Thymus (tissue), 11 donors: ENCODE results near the gene GFOD2. TPM values are rescaled to one million over a fixed set of nuclear protein-coding genes. Genes with fewer than 3 reads are reported as not detected.
"Not testable (repeated sequence)": the region's sequence is repeated elsewhere in the genome, so short reads cannot be mapped to it uniquely, and the experiment has no call there.

Experiments used
- DNase-seq, 9 donors: peaks; one replicate each; pipeline ENCODE4 v3.0.0-alpha.2; 2013; ENCODE audit warnings: low spot score in 9 of 9, low read depth in 6 of 9, missing footprints in 1 of 9
- H3K27ac ChIP-seq, 2 donors: one replicate each; pipeline ENCODE4 v1.5.1; 2013; ENCODE audit warnings: control low read depth in 1 of 2, low read depth in 1 of 2, low read length in 1 of 2, mild to moderate bottlenecking in 1 of 2, moderate library complexity in 1 of 2
- H3K27me3 ChIP-seq, 2 donors: one replicate each; pipeline ENCODE4 v1.5.1; 2013; ENCODE audit warnings: low read length in 1 of 2; ENCODE audit not compliant: control insufficient read depth in 2 of 2, insufficient read depth in 1 of 2
- H3K36me3 ChIP-seq, 2 donors: one replicate each; pipeline ENCODE4 v1.5.1; 2013; ENCODE audit warnings: low read length in 1 of 2, mild to moderate bottlenecking in 1 of 2, moderate library complexity in 1 of 2; ENCODE audit not compliant: control insufficient read depth in 2 of 2, insufficient read depth in 2 of 2
- H3K4me1 ChIP-seq, 2 donors: one replicate each; pipeline ENCODE4 v1.5.1; 2013; ENCODE audit warnings: low read length in 2 of 2; ENCODE audit not compliant: control insufficient read depth in 2 of 2, insufficient read depth in 2 of 2
- H3K4me3 ChIP-seq, 2 donors: one replicate each; pipeline ENCODE4 v1.5.1; 2013; ENCODE audit warnings: low read length in 2 of 2, control low read depth in 1 of 2, mild to moderate bottlenecking in 1 of 2
- H3K9me3 ChIP-seq, 2 donors: one replicate each; pipeline ENCODE4 v1.5.1; 2013; ENCODE audit warnings: low read length in 1 of 2, mild to moderate bottlenecking in 1 of 2; ENCODE audit not compliant: control insufficient read depth in 2 of 2, insufficient read depth in 1 of 2
- WGBS: extraction: QIAGEN DNeasy Blood & Tissue Kit; methylation state at CpG from one replicate; pipeline ENCODE4 v1.1.7; 2013; 5-methylcytosine and 5-hydroxymethylcytosine counted together
- polyA plus RNA-seq: library from polyadenylated mRNA; stranded (reverse); fragments of 200-250 nt; gene quantifications from one replicate; pipeline ENCODE4 v1.2.3, GENCODE V29; 2013
- total RNA-seq: library from RNA; stranded (reverse); fragments of 120-200 nt; gene quantifications from one replicate; pipeline ENCODE4 v1.2.4, GENCODE V29; 2013
- donor health status: healthy.

Gene GFOD2
- total and polyA plus RNA-seq, 2 donors, result 10.2 to 11.3 TPM

DNA sequence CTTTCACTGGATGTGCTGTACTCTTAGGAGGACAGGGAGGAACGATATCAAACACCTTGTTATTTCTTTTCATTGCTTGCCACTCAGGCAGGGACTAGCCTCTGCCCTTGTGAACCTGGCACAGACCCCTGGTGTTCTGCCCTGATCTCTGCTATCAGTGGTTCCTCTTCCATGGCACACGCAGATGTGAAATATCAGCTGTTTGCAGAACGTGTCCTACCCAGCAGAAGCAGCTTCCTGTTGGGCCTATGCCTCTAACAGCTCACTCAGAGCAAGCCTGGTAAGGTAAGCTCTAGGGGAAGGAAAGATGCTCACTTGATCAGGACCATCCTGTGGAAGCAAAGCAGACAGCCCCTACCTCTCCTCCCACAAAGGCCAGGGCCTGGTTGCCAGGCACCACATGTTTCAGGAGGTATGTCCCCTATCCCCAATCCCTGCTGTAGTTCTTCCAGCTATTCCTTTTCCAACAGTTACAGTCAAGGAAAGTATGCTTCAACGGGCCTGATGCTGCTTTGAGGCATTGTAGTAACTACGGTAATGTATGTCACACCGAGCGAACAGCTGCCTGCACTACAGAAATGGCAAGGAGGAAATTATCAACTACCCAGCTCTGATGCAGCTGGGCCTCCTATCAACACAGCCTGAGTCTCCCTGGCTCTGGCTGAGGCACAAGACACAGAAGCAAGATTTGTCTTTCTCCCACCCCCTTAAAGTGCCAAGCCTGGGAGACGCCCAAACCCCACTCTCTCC is 41.3 kb upstream of the GFOD2 start:
- H3K36me3 ChIP-seq, result peaks cover 19 to 31% of the 10 kb centered on the region in 2 donors
- no peak overlapping the region for H3K4me3 ChIP-seq
- H3K27me3 ChIP-seq, result no peaks in the 10 kb centered on the region
- peak in 2 of 9 donors; percentile 28 to 48 for DNase-seq
- peaks cover 0 to 10% of the 10 kb centered on the region in 2 donors for H3K4me1 ChIP-seq
- H3K9me3 ChIP-seq, result no peaks in the 10 kb centered on the region
- 54% methylated on average over 8 of the region's 8 CpGs for WGBS
- H3K27ac ChIP-seq, result peak overlapping the region; percentile 6 to 70

DNA sequence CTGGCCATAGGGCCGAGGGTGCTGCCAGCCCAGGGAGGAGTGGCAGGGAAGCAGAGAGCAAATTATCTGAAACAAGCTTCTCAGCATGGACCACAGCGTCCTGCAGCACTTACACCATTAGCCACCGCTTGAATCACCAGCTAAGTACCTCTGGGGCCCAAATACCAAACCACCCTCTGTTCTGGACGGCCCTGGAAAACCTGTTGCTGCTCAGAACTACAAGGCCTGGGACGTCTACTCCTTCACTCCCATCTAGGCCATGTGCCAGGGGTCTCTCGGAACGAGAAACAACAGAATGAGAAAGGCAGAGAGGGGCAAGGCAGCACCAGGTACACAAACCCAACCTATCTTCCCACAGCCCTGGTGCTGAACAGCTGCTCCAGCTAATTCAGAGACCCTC is 39.9 kb upstream of the GFOD2 start:
- no peaks in the 10 kb centered on the region for H3K27me3 ChIP-seq
- peaks cover 0 to 10% of the 10 kb centered on the region in 2 donors for H3K4me1 ChIP-seq
- no peak for DNase-seq
- 96% methylated on average over 7 of the region's 7 CpGs for WGBS
- H3K27ac ChIP-seq, result no peak overlapping the region
- peaks cover 23 to 30% of the 10 kb centered on the region in 2 donors for H3K36me3 ChIP-seq
- no peak overlapping the region for H3K4me3 ChIP-seq
- no peaks in the 10 kb centered on the region for H3K9me3 ChIP-seq

DNA sequence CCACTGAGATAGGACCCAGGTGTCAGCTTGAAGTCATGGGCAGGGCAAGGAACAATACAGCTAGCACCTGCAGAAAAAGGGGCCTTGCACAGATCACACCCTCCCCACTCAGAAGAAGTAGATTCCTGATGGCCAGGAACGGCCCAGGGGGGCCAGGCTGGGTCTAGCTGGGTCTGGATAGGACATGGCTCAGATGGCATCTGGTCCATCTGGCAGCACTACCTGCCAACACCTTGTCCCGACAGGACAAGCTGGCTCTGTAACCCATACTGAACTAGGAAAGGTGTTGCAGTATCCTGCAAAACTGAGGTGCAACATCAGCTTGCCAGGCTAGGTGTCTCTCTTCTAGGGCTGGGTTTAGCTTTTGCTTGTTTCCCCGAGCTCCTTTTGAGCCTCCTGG is 38.9 kb upstream of the GFOD2 start:
- H3K36me3 ChIP-seq, result peaks cover 27 to 28% of the 10 kb centered on the region in 2 donors
- H3K27ac ChIP-seq, result no peak overlapping the region
- H3K4me3 ChIP-seq, result no peak overlapping the region
- WGBS, result 95% methylated on average over 3 of the region's 3 CpGs
- no peaks in the 10 kb centered on the region for H3K9me3 ChIP-seq
- DNase-seq, result no peak
- H3K27me3 ChIP-seq, result no peaks in the 10 kb centered on the region
- H3K4me1 ChIP-seq, result peaks cover 0 to 10% of the 10 kb centered on the region in 2 donors

- Histone ChIP-seq H3K36me3 (peaks cover 14 to 23% of the 10 kb centered on the region in 2 donors), H3K4me3 (no peak overlapping the region), H3K27me3 (no peaks in the 10 kb centered on the region), H3K27ac (no peak overlapping the region), H3K9me3 (no peaks in the 10 kb centered on the region), H3K4me1 (no peaks in the 10 kb centered on the region)
- DNase-seq, result no peak
- 96% methylated on average over 2 of the region's 2 CpGs for WGBS
Measured at GRCh38 chr16:67752641-67753040, 33.5 kb upstream of the GFOD2 start.

GRCh38 chr16:67751331-67751730 is 32.2 kb upstream of the GFOD2 start:
- not testable (repeated sequence) for DNase-seq, H3K27me3 ChIP-seq, H3K4me3 ChIP-seq, H3K4me1 ChIP-seq, H3K27ac ChIP-seq, H3K9me3 ChIP-seq
- H3K36me3 ChIP-seq, result peaks cover 8 to 23% of the 10 kb centered on the region in 2 donors
- WGBS, result 98% methylated on average over 3 of the region's 3 CpGs

DNA sequence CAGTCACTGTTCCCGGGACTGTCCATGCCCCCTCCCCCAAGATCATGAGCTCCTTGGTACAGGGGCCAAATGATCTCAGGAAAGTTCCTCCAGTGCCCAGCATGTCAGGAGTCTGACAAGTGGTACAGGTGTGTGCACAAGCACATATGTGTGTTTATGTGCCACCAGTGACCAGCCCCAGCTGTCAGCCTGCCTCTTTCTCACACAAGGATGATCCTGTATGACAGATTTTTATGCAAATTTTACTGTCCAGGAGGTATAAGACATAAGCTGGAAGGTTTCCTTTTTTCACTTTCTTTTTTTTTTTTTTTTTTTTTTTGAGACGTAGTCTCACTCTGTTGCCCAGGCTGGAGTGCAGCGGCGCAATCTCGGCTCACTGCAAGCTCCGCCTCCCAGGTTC is 31.4 kb upstream of the GFOD2 start:
- H3K4me1 ChIP-seq, result no peaks in the 10 kb centered on the region
- no peaks in the 10 kb centered on the region for H3K9me3 ChIP-seq
- H3K36me3 ChIP-seq, result peaks cover 8 to 18% of the 10 kb centered on the region in 2 donors
- no peak overlapping the region for H3K4me3 ChIP-seq
- no peak overlapping the region for H3K27ac ChIP-seq
- no peaks in the 10 kb centered on the region for H3K27me3 ChIP-seq
- WGBS, result 96% methylated on average over 6 of the region's 6 CpGs
- DNase-seq, result no peak

DNA sequence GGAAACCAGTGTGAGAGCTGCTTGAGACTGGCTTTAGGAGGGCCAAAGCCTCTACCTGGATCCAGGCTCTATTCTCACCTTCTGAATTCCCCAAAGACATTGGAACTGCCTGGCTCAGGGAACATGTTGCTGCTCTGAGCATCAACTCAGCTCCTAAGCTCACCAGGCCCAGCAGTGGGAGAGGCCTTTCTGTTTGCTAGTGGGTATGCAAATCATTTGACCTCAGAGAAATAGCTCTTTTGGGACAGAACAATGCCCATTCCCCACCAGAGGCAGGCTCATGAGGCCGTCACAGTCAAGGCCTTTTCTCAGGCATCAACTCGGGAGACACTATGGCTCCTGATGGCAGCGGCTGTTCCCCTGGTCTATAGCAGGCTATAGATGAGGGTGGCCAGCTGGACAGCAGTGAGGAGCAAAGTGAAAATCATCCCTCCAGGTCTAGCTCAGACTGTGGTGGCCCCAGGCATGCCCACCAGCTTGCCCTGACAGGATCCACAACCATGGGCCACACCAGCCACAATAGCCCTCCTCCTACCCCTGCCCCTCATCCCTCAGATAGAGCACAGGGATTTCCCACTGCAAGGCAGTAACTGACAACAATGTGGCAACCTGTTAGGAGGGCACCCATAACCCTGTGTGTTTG is 30.4 kb upstream of the GFOD2 start:
- Histone ChIP-seq H3K4me1 (no peaks in the 10 kb centered on the region), H3K27ac (no peak overlapping the region), H3K27me3 (no peaks in the 10 kb centered on the region), H3K4me3 (no peak overlapping the region), H3K36me3 (peaks cover 9 to 20% of the 10 kb centered on the region in 2 donors), H3K9me3 (no peaks in the 10 kb centered on the region)
- no peak for DNase-seq
- 99% methylated on average over 3 of the region's 3 CpGs for WGBS

GRCh38 chr16:67748834-67749233 is 29.7 kb upstream of the GFOD2 start:
- Histone ChIP-seq H3K4me3 (no peak overlapping the region), H3K9me3 (no peaks in the 10 kb centered on the region), H3K27ac (no peak overlapping the region), H3K36me3 (peaks cover 12 to 22% of the 10 kb centered on the region in 2 donors), H3K27me3 (no peaks in the 10 kb centered on the region), H3K4me1 (no peaks in the 10 kb centered on the region)
- no peak for DNase-seq
- WGBS, result 95% methylated on average over 3 of the region's 3 CpGs

- no peak overlapping the region for H3K27ac ChIP-seq
- H3K36me3 ChIP-seq, result peaks cover 25 to 30% of the 10 kb centered on the region in 2 donors
- no peak overlapping the region for H3K4me3 ChIP-seq
- H3K4me1 ChIP-seq, result no peaks in the 10 kb centered on the region
- no peaks in the 10 kb centered on the region for H3K27me3 ChIP-seq
- no peak for DNase-seq
- no peaks in the 10 kb centered on the region for H3K9me3 ChIP-seq
Measured at GRCh38 chr16:67746846-67747245, 27.7 kb upstream of the GFOD2 start.
